Adrenal gland (tissue), 5 donors: ENCODE measurements around the gene ETAA1.

ENCODE experiments used
- POLR2A ChIP-seq, 2 donors: fragments of 450-650 bp; IDR thresholded peaks; one replicate each; pipeline ENCODE4 v1.6.1; 2017; ENCODE audit warnings: antibody characterized with exemption in 2 of 2, mild to moderate bottlenecking in 2 of 2, moderate library complexity in 1 of 2
- TF ChIP-seq, protein P1 (sequence below), 6 experiments: fragments of 450-650 bp in 4 of 6; fragments of 200-600 bp in 2 of 6; sonication (generic) in 1 of 6; IDR thresholded peaks; 1 replicate in 5 of 6; 2 replicates in 1 of 6; pipeline versions ENCODE4 v1.5.1 to v1.8.0; 2016 to 2021; ENCODE audit warnings: antibody characterized with exemption in 6 of 6, mild to moderate bottlenecking in 2 of 6, moderate library complexity in 1 of 6
- donor health status: DM: no; HTN: no; CAD: no.

DNA sequence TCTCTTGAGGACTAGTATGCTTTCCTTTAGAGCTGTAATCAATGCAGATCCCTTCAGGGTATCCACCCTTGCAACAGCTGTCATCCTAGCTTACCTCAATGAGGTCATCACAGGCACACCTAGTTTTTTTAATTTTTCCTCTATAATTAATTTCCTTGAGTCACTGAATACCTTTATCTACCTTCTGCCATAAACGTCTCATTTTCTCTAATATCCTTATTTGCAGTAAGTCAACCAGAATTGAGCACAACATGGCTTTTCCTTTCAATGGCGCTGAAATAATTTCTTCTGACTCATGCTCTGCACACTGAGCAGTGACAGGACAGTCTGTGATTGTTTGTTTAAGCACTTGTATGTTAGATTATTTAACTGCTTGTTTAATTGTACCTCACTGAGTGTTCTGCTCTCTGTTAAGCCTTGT lies 49.4 kb downstream of the ETAA1 start:
- TF ChIP-seq, protein P1, sequence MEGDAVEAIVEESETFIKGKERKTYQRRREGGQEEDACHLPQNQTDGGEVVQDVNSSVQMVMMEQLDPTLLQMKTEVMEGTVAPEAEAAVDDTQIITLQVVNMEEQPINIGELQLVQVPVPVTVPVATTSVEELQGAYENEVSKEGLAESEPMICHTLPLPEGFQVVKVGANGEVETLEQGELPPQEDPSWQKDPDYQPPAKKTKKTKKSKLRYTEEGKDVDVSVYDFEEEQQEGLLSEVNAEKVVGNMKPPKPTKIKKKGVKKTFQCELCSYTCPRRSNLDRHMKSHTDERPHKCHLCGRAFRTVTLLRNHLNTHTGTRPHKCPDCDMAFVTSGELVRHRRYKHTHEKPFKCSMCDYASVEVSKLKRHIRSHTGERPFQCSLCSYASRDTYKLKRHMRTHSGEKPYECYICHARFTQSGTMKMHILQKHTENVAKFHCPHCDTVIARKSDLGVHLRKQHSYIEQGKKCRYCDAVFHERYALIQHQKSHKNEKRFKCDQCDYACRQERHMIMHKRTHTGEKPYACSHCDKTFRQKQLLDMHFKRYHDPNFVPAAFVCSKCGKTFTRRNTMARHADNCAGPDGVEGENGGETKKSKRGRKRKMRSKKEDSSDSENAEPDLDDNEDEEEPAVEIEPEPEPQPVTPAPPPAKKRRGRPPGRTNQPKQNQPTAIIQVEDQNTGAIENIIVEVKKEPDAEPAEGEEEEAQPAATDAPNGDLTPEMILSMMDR (IDR thresholded peaks at IDR 0.05), result no peak
- TF ChIP-seq POLR2A (IDR thresholded peaks at IDR 0.05), result no peak
